HG02588 (cell line): Measurements from ENCODE around the gene SLIT3.

Experiments used
- ATAC-seq: cut with Tn5 transposase; IDR thresholded peaks from one replicate; pipeline ENCODE4 v1.9.1; 2021; ENCODE audit warnings: mild to moderate bottlenecking, moderate library complexity; ENCODE audit not compliant: unreplicated experiment

Gene SLIT3

DNA sequence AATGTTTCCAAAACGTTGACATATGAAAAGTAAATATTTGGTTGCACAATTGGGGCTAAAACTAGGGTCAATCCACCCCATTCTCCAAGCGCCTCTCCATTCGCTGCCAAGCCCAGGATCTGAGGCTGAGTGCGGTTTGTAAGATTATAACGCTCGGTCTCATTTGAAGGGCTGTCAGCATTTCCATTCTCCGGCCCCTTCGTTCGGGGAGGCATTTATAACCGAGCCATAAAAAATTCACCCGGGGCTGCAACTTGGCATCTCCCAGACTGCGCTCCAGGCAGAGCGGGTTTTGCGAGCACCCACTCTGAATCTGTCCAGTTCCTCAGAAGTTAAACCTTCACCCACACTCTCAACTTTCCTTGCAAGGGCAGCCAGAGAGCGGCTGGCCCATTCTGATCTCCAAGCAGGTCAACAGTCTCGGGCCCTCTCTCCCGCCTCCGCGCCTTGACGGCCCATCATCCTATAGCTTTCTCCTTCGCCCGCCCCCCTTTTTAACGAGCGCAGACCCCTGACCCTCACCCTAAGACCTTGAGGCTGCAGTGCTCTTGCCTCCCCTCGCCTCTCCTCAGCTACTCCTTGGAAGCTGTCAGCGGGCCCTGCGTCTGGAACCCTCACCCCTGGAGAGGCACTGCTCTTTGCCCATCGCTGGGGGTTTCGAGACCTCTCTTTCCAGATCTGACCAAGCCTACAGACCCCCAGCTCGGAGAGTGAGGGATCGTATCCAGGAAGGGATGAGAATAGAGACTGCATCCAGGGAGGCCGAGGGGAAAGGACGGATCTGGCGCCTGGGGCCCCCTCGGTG, 1.1 kb downstream of the SLIT3 start:
- ATAC-seq: no peak

GRCh38 chr5:169299191-169299662, 1.7 kb downstream of the SLIT3 start:
- ATAC-seq: no peak

- ATAC-seq: no peak
Observed at GRCh38 chr5:169298193-169298592, 2.7 kb downstream of the SLIT3 start.

DNA sequence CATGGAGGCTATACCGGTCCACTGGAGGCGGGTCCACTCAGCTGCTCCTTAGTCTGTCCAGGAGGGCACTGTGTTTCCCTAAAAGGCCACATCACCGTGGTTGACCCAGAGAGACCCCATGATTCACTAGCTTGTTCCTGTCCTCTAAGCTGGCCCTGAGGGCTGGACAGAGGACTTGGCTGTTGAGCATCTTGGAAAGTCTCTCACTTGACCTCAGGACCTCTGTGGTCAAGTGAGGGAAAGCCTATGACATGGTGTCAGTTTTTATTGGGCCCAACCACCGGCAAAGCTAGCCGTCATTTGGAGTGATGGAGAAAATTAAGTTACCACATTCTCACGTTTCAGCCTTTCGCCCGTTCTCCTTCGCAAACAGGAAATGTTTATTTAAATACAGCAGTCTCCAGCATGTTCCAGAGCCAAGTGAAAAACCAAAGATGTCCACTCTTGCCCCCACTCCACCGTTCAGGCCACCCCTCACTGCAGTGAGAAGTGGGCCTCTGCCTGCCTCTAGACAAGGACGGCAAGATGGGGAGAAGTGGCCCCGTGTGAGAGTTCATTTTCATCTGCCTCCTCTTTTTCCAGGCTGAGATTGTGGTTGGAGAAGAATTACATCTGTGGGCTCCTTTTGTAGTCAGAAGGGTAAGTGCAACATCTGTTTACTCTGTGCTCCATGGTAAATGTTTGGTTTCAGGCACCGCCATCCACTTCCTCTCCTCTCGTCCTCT, 4.4 kb downstream of the SLIT3 start:
- ATAC-seq: no peak

GRCh38 chr5:169295306-169295705, 5.6 kb downstream of the SLIT3 start:
- ATAC-seq: no peak

GRCh38 chr5:169294621-169295020, 6.3 kb downstream of the SLIT3 start:
- ATAC-seq: no peak

GRCh38 chr5:169291877-169292276, 9.1 kb downstream of the SLIT3 start:
- no peak for ATAC-seq

GRCh38 chr5:169290895-169291294, 10.0 kb downstream of the SLIT3 start:
- no peak for ATAC-seq

GRCh38 chr5:169289520-169289919, 11.4 kb downstream of the SLIT3 start:
- ATAC-seq: no peak

DNA sequence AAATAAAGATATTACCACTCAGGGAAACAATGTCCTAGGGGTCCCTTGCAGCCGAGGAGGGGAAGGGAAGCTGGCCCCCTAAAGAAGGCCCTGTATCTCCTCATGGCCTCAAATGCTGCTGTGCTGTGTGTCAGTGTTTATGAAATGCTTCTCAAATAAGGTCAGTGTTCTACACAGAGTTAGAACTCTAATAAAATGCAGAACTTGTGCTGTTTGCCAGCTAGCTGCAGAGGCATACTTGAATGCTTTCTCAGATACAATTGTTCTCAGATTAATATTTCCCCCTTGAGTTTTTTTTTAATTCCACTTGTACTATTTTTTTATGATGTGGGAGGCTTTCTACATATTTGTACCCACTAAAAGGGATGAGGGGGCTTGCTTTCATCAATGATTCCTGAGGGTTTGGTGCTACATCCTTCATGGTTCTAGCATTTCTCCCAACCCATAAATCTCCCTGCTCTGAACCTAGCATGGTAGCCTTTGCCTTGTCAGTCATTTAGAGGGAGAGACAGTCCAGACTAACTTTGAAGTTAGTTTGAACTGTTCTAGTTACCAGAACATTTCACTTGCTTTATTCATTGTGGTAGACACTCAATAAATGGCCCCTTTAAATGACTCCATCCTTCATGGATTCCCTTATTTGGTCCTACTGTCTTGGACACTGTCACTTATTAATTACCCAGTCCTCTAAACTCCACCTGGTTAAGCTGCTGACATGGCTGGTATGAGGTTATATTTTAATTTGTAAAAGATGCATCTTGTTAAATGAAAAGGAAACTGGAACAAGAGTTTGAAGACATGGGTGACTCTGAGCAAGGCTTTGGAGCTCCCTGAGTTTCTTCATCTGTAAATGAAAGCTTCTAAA, 12.6 kb downstream of the SLIT3 start:
- no peak for ATAC-seq

DNA sequence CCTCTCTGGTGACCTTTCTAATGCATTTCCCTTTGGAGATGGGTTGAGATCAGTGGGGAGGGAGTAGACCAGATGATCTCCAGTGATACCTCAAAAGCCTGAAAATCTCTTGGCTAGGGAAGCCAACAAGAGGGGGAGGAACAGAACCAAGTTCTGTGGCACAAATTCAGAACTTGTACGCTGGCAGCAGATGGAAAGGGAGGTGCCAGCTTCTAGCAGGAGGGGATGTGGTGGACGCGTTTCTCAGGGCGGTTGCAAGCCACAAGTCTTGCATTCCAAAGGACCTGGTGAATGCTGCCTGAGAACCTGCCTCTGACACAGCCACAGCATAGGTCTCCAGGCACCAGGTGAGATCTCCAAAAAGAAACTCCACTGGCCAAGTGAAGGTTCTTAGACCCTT, 13.4 kb downstream of the SLIT3 start:
- ATAC-seq: no peak

DNA sequence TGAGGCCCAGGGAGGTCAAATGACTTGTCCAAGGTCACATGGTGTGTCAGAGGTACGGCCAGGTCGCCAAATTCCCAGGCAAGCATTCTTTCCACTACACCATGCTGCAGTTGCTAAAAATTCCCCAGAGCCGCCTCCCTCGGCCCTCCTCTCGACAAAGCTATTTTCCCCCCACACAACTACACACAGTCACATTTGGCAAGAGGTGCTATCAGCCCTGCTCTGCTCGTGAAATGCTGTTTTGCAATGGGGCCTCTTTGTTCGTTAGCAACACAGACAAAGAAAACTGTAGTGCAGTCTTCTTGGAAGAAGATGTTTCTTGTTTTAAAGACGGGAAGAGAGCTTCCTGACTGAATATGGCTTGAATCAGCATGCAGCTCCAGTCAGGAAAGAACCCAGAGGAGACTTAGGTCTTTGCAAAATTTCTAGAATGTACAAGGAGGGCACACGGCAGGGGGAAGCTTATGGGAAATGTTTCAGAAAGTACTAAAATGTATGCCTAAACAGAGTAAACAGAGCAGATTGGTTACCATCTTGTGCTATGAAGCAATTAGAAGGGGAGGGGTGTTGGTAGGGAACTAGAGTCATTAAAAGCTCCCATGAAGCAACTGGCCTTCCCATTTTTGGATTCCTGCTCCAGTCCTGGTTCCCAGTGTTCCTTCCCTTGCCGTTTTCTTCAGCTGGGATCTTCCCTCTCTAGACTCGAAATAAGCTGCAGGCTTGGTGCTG, 14.2 kb downstream of the SLIT3 start:
- no peak for ATAC-seq

DNA sequence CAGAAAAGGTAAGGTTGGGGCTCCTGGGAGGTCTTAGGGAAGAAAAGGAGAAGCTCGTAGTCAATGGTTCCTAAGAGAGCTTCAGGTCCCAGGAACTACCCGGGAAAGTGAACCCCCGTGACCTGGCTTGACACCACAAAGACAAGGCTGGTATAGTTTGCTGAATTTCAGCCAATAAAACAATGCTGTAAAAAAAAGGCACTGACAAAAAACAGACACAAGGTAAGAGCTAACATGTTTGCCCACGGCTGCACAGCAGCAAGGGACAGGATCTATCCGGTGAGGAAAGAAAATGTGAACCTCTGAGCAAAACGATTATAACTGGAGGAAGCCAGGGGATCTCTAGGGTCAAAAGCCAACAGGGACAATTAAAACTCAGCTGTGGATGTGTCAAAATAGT, 17.1 kb downstream of the SLIT3 start:
- ATAC-seq: no peak

GRCh38 chr5:169281625-169282024, 19.3 kb downstream of the SLIT3 start:
- no peak for ATAC-seq

DNA sequence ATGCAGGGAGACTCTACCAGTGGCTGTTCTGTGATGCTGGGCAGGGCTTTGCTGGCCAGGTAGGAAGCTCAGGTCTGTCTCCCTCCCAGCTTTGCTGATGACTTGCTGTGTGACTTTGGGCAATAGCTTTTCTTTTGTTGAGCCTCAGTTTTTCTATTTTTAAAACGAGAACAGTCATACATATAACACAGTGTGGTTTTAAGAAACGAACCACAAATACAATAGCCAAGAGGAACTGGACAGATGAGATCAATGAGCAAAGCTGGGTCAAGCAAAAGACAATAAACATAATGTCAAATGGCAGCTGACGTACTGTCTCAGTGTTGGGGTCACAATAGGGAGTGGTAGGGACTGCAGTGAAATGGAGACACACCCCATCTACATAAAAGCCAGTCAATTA, 20.2 kb downstream of the SLIT3 start:
- ATAC-seq: no peak

- no peak for ATAC-seq
Observed at GRCh38 chr5:169280286-169280685, 20.7 kb downstream of the SLIT3 start.

- no peak for ATAC-seq
Observed at GRCh38 chr5:169279125-169279524, 21.8 kb downstream of the SLIT3 start.

GRCh38 chr5:169273881-169274280, 27.1 kb downstream of the SLIT3 start:
- ATAC-seq: no peak

- no peak for ATAC-seq
Observed at GRCh38 chr5:169273451-169273850, 27.5 kb downstream of the SLIT3 start.

DNA sequence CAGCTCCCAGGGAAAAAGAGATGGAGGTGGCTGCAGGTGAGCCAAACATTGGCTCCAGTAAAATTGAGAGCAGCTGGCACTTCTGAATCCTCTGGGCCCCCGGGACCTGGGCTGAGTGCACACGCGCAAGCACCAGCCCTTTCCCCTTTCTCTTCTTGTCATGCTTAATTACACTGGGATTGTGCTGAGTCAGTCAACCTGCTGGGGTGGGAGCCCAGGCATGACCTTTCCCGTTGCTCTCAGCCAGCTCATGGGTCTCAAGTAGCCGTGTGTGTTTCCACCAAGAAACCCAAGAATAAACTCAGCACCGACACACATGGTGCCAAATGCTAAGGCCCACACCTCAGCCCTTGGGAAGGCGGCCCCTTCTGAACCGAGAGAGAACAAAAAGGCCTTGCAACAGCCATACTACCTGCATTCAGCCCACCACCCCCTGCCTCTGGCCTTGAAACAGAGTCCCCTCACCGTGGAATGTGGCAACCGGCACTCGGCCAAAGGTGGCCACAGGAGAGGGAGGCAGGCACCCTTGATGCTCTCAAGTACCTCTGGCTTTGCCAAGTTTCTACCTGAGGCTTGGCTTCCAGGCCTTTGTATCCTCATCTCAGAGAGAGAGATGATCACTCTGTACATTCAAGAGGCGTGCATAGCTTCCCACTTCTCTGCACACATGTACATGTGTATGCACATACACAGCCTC, 28.1 kb downstream of the SLIT3 start:
- ATAC-seq: no peak
